Measurements from ENCODE around the gene CENPF.
"Not testable (repeated sequence)": the region's sequence is repeated elsewhere in the genome, so short reads cannot be mapped to it uniquely, and the experiment has no call there.

CENPF gene

GRCh38 chr1:214584805-214585766 is 17.9 kb upstream of the CENPF start:
- peak; percentile 64 for DNase-seq (ENCODE audit: low spot score)

DNA sequence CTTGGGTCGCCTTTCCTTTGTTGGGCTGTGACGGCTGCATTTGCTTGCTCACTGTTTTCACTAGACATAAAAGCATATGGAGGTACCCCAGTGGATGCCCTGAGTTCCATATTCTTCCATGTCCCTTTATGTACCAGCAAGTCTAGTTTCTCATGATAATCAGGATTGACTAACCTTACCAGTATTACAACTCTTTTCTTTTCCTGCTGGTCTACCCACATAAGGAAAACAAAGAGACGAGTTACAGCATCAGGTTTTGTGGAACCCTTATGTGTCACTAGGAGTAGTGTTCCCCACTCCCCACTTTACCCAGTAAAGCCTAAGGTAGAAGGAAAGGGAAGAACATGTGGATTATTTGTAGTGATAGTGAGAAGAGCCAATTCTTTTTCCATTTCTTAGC is 16.4 kb upstream of the CENPF start:
- no peak for DNase-seq (ENCODE audit: low spot score)

DNA sequence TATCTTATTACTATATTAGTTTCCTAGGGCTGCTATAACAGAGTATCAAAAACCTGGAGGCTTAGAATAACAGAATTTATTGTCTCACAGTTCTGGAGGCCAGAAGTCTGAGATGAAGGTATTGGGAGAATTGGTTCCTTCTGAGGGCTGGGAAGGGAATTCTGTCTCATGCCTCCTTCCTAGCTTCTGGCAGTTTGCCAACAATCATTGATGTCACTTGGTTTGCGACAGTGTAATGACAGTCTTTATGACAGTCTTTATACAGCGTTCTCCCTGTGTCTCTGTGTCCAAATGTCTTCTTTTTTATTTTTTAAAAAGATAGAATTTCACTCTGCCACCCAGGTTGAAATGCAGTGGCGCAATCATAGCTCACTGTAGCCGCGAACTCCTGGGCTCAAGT is 15.8 kb upstream of the CENPF start:
- no peak for DNase-seq (ENCODE audit: low spot score)

- no peak for DNase-seq (ENCODE audit: low spot score)
Measured at GRCh38 chr1:214588963-214589597, 13.9 kb upstream of the CENPF start.

DNA sequence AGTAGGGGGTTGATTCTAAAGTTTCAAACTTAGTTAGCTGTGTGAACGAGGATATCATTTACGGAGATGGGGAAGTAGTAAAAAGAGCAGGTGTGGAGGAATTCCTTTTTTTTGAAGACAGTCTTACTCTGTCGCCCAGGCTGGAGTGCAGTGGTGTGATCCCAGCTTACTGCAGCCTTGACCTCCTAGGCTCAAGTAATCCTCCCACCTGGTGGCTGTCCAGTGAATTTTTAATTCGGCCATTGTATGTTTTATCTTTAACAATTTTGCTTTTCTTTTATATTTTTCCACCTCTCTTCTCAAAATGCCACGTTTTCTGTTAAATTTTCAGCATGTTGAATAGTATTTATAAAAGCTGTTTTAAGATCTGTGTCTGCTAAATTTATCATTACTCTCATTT is 12.3 kb upstream of the CENPF start:
- DNase-seq (ENCODE audit: low spot score): no peak

DNA sequence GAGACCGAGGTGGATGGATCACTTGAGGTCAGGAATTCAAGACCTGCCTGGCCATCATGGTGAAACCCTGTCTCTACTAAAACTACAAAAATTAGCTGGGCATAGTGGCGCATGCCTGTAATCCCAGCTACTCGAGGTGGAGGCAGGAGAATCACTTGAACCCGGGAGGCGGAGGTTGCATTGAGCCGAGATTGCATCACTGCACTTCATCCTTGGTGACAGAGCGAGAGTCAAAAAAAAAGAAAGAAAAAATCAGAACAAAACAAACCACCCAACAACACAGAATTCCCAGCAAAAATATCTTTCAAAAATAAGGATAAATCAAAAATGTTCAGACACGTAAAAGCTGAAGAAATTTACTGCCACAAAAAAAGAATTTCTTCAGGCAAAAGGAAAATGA is 11.1 kb upstream of the CENPF start:
- not testable (repeated sequence) for DNase-seq (ENCODE audit: low spot score)

GRCh38 chr1:214593158-214593557 is 9.8 kb upstream of the CENPF start:
- no peak for DNase-seq (ENCODE audit: low spot score)

DNA sequence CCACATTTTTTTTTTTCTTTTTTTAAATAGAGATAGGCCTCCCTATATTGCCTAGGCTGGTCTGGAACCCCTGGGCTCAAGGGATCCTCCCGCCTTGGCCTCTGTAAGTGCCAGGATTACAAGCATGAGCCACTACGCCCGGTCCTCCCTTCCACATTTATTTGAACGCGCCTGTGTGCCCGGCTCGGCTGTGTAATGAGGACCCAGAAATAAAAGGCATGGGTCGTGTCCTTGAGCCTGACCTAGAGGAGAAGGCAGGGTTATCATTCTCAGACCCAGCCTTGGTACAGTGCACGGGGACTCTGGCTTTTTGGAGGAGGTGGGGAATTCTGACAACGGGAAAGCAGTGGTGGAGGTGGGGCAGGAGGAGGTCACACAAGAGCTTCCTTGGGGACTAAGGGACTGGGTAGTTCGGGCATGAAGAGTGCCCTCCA is 841 bp downstream of the CENPF start:
- DNase-seq (ENCODE audit: low spot score): no peak

DNA sequence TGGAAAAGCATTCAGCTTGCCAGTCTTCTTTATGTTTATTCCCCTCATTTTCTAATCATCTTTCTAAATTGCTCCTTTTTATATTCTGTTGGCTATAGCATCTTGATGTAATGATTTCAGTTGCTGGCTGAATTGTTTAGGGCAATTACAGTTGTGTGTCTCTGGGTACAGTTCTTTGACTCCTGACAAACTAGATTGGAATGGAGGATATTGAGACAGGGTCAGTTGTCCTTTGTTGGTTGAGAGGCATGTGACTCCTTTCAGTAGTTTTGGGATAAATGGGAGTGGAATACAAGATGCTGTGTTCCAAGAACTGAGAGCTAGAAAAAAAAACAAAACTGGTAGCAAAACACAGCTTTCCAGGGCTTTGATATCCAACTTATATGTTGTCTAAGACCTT is 1.5 kb downstream of the CENPF start:
- no peak for DNase-seq (ENCODE audit: low spot score)

GRCh38 chr1:214605484-214605883 is 2.5 kb downstream of the CENPF start:
- DNase-seq (ENCODE audit: low spot score): not testable (repeated sequence)

- not testable (repeated sequence) for DNase-seq (ENCODE audit: low spot score)
Measured at GRCh38 chr1:214605933-214606925, 3.2 kb downstream of the CENPF start.

DNA sequence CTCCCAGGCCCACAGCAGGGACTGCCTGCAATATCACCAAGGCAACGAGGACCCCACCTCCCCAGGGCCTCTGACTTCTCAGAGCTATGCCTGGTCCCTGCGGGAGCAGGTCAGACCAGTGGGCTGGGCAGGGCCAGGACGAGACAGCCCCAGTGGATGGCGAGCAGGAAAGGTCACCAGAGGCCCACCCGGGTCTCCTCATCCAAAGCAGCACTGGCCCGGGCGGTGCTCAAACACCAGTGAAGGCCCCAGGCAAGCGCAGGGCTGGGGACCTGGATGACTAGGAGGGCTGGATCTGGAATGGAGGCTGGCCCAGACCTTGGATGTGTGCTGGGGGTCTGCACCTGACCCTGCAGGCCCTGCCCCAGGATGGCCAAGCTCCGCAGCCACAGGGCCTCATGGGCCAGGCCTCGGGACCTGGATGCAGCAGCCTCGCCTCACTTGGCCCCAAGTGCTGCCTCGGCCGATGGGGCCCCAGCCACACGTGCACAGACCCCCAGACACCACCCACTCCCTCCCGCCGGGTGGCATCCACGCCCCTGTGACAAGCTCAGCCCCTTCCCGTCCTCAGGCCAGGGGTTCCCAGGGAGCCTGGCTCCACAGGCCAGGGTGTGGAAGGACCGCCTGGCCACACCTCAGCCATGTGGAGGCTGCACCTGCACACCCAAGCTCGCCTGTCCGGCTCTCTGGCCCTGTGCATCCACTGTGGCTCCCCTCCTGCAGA is 4.7 kb downstream of the CENPF start:
- not testable (repeated sequence) for DNase-seq (ENCODE audit: low spot score)

GRCh38 chr1:214608216-214608783 is 5.3 kb downstream of the CENPF start:
- DNase-seq (ENCODE audit: low spot score): not testable (repeated sequence)

- not testable (repeated sequence) for DNase-seq (ENCODE audit: low spot score)
Measured at GRCh38 chr1:214608817-214609216, 5.8 kb downstream of the CENPF start.

GRCh38 chr1:214609692-214610091 is 6.7 kb downstream of the CENPF start:
- no peak for DNase-seq (ENCODE audit: low spot score)

DNA sequence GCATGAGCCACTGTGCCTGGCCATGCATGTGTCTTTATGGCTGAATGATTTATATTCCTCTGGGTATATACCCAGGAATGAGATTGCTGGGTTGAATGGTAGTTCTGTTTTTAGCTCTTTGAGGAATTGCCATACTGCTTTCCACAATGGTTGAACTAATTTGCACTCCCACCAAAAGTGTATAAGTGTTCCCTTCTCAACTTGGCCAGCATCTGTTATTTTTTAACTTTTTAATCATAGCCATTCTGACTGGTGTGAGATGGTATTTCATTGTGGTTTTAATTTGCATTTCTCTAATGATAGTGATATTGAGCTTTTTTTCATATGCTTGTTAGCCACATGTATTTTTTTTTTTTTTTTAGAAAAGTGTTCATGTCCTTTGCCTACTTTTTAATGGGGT is 7.1 kb downstream of the CENPF start:
- DNase-seq (ENCODE audit: low spot score): not testable (repeated sequence)

DNA sequence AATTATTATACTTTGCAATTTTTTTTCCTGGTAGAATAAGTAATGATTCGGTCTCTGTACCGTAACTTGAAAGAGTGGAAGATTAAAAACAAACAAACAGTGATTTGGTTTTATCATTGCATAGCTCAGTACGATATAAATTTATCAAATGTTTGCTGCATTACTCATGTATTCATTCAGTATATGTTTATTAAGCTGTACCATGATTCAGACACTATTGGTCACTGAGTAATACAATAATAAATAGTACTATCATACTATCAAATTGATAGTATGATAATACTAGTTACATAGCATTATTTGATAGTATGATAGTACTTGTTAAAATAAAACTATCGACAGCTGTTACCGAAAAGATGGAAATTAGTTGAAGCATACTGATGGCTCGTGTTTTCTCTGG is 12.1 kb downstream of the CENPF start:
- no peak for DNase-seq (ENCODE audit: low spot score)

- DNase-seq (ENCODE audit: low spot score): no peak
Measured at GRCh38 chr1:214615871-214616270, 12.9 kb downstream of the CENPF start.

- DNase-seq (ENCODE audit: low spot score): no peak
Measured at GRCh38 chr1:214617246-214617645, 14.3 kb downstream of the CENPF start.

- DNase-seq (ENCODE audit: low spot score): no peak
Measured at GRCh38 chr1:214617843-214618242, 14.8 kb downstream of the CENPF start.

DNA sequence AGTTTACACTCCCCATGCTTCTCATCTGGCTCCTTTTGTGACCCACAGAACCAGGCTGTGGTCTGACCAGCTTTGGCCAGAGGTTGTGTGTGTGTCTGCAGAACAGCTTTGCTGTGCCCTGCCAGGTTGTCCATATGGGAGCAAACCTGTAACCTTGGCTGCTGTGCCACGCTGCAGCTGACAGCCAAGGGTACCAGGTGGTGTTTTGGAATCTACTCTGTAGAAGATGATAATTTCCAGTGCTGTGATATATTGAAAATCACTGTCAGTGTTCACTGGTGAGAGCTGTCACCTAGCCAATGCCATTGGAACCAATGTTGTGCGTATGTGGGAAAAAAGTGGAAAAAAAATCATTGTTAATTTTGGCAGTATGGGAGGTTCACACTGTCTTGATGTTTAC is 18.2 kb downstream of the CENPF start:
- DNase-seq (ENCODE audit: low spot score): no peak
